ENCODE data around the gene RCOR1.

RCOR1 gene

GRCh38 chr14:102601378-102601925, 9.0 kb downstream of the RCOR1 start:
- H3K4me3 Mint-ChIP-seq, result no peak overlapping the region
- no peak overlapping the region for H3K27ac Mint-ChIP-seq
- TF ChIP-seq CTCF (IDR thresholded peaks at IDR 0.05; ENCODE audit: unreplicated experiment in 3 of 3), result no peak
- peaks cover 29% of the 10 kb centered on the region for H3K36me3 Mint-ChIP-seq (ENCODE audit: low read depth)
- no peaks in the 10 kb centered on the region for H3K9me3 Mint-ChIP-seq
- no peaks in the 10 kb centered on the region for H3K27me3 Mint-ChIP-seq (ENCODE audit: low read depth)
- H3K4me1 Mint-ChIP-seq, result peaks cover 29% of the 10 kb centered on the region

GRCh38 chr14:102602421-102603292, 10.2 kb downstream of the RCOR1 start:
- TF ChIP-seq CTCF (IDR thresholded peaks at IDR 0.05; ENCODE audit: unreplicated experiment in 3 of 3), result no peak
- H3K9me3 Mint-ChIP-seq, result no peaks in the 10 kb centered on the region
- H3K36me3 Mint-ChIP-seq (ENCODE audit: low read depth), result peaks cover 29% of the 10 kb centered on the region
- peaks cover 29% of the 10 kb centered on the region for H3K4me1 Mint-ChIP-seq
- no peaks in the 10 kb centered on the region for H3K27me3 Mint-ChIP-seq (ENCODE audit: low read depth)
- H3K4me3 Mint-ChIP-seq, result no peak overlapping the region
- H3K27ac Mint-ChIP-seq, result peak overlapping the region; percentile 31 to 61 (median 55)

GRCh38 chr14:102603293-102603907, 11.0 kb downstream of the RCOR1 start:
- peak overlapping the region in 1 of 3 experiments; percentile 65 for H3K27ac Mint-ChIP-seq
- no peak for TF ChIP-seq CTCF (IDR thresholded peaks at IDR 0.05; ENCODE audit: unreplicated experiment in 3 of 3)
- peaks cover 29% of the 10 kb centered on the region for H3K36me3 Mint-ChIP-seq (ENCODE audit: low read depth)
- H3K4me3 Mint-ChIP-seq, result no peak overlapping the region
- no peaks in the 10 kb centered on the region for H3K27me3 Mint-ChIP-seq (ENCODE audit: low read depth)
- no peaks in the 10 kb centered on the region for H3K9me3 Mint-ChIP-seq
- peaks cover 29% of the 10 kb centered on the region for H3K4me1 Mint-ChIP-seq

GRCh38 chr14:102604183-102604582, 11.7 kb downstream of the RCOR1 start:
- peaks cover 22% of the 10 kb centered on the region for H3K36me3 Mint-ChIP-seq (ENCODE audit: low read depth)

GRCh38 chr14:102605029-102605428, 12.6 kb downstream of the RCOR1 start:
- no peak overlapping the region for H3K4me3 Mint-ChIP-seq
- no peaks in the 10 kb centered on the region for H3K27me3 Mint-ChIP-seq (ENCODE audit: low read depth)
- peaks cover 29% of the 10 kb centered on the region for H3K4me1 Mint-ChIP-seq
- TF ChIP-seq CTCF (IDR thresholded peaks at IDR 0.05; ENCODE audit: unreplicated experiment in 3 of 3), result no peak
- peaks cover 20% of the 10 kb centered on the region for H3K36me3 Mint-ChIP-seq (ENCODE audit: low read depth)
- no peaks in the 10 kb centered on the region for H3K9me3 Mint-ChIP-seq
- no peak overlapping the region for H3K27ac Mint-ChIP-seq

More at GRCh38 chr14:102604183-102604582, 11.7 kb downstream of the RCOR1 start:
- H3K4me3 Mint-ChIP-seq, result no peak overlapping the region
- H3K4me1 Mint-ChIP-seq, result peaks cover 29% of the 10 kb centered on the region
- no peak for TF ChIP-seq CTCF (IDR thresholded peaks at IDR 0.05; ENCODE audit: unreplicated experiment in 3 of 3)
- H3K27me3 Mint-ChIP-seq (ENCODE audit: low read depth), result no peaks in the 10 kb centered on the region
- peak overlapping the region in 1 of 3 experiments; percentile 65 for H3K27ac Mint-ChIP-seq
- H3K9me3 Mint-ChIP-seq, result no peaks in the 10 kb centered on the region
